Adrenal gland (tissue), 12 donors: ENCODE results near the gene KRT14. TPM values are rescaled to one million over a fixed set of nuclear protein-coding genes. Genes with fewer than 3 reads are reported as not detected.
"Not testable (repeated sequence)": the region's sequence is repeated elsewhere in the genome, so short reads cannot be mapped to it uniquely, and the experiment has no call there.

Source experiments
- DNase-seq, 7 donors: peaks; one replicate each; pipeline ENCODE4 v3.0.0-alpha.2; 2019 to 2020
- H3K27ac ChIP-seq, 5 donors: fragments of 200-600 bp; sonication (generic) in 4 of 5; 1 replicate in 3 of 5; 2 replicates in 2 of 5; pipeline versions ENCODE4 v1.5.1 to v1.8.0; 2016 to 2020; ENCODE audit warnings: mild to moderate bottlenecking in 1 of 5
- H3K27me3 ChIP-seq: fragments of 200-600 bp; 2 replicates; pipeline ENCODE4 v1.8.0; 2021
- H3K36me3 ChIP-seq, 2 donors: fragments of 200-600 bp; replicated peaks in 1 of 2; 1 replicate in 1 of 2; 2 replicates in 1 of 2; pipeline versions ENCODE4 v1.5.1 to v1.8.0; 2018 to 2022
- H3K4me1 ChIP-seq, 2 donors: fragments of 200-600 bp; replicated peaks in 1 of 2; 1 replicate in 1 of 2; 2 replicates in 1 of 2; pipeline versions ENCODE4 v1.5.1 to v1.8.0; 2018 to 2021
- H3K4me3 ChIP-seq, 4 donors: fragments of 200-600 bp; sonication (generic) in 3 of 4; one replicate each; pipeline ENCODE4 v1.5.1; 2016 to 2018
- H3K9me3 ChIP-seq, 3 donors: fragments of 200-600 bp; sonication (generic) in 1 of 3; replicated peaks in 1 of 3; 1 replicate in 2 of 3; 2 replicates in 1 of 3; pipeline versions ENCODE4 v1.5.1 to v1.8.0; 2016 to 2021
- POLR2A ChIP-seq, 2 donors: fragments of 450-650 bp; IDR thresholded peaks; one replicate each; pipeline ENCODE4 v1.6.1; 2017; ENCODE audit warnings: antibody characterized with exemption in 2 of 2, mild to moderate bottlenecking in 2 of 2, moderate library complexity in 1 of 2
- WGBS, 4 donors: extraction: QIAGEN DNeasy Blood & Tissue Kit in 2 of 4; methylation state at CpG; one replicate each; pipeline versions ENCODE4 v1.1.5 to v1.1.7; 2013 to 2017; 5-methylcytosine and 5-hydroxymethylcytosine counted together
- intact Hi-C, 2 donors: fragments of 100-400 bp; cut with DNase I; formaldehyde crosslinking; loops; one replicate each; pipeline versions ENCODE4 v1.14.1 to v1.15.0; 2022 to 2023
- polyA plus RNA-seq, 3 donors: library from polyadenylated mRNA; stranded (reverse); fragments of 200-250 nt in 2 of 3; fragments of 350-450 nt in 1 of 3; fragmentation: Illumina TruSeq in 1 of 3; extraction: RNeasy Lipid Tissue Mini Kit (QIAGEN cat#74804) in 1 of 3; gene quantifications; one replicate each; pipeline ENCODE4 v1.2.3, GENCODE V29; 2013 to 2014
- total RNA-seq, 9 donors: library from RNA; depleted of rRNA in 4 of 9; stranded (reverse); fragments of >200 nt in 4 of 9; fragments of 120-200 nt in 1 of 9; fragmentation: NEBNext Ultra II Directional in 1 of 9; extraction: Animal tissue kit (Norgen Biotek cat#: 25700) in 1 of 9; gene quantifications; one replicate each; pipeline versions ENCODE4 v1.1.0 to v1.2.4, GENCODE V29; 2013 to 2023
- TF ChIP-seq, protein P1 (sequence below), 6 experiments: fragments of 450-650 bp in 4 of 6; fragments of 200-600 bp in 2 of 6; sonication (generic) in 1 of 6; IDR thresholded peaks; 1 replicate in 5 of 6; 2 replicates in 1 of 6; pipeline versions ENCODE4 v1.5.1 to v1.8.0; 2016 to 2021; ENCODE audit warnings: antibody characterized with exemption in 6 of 6, mild to moderate bottlenecking in 2 of 6, moderate library complexity in 1 of 6
- donor health status: healthy with polysubstance abuse.
- donor health status: Bipolar disorder and iron deficiency.
- donor health status: DM: yes; HTN: yes; CAD: no.
- donor health status: DM: no; HTN: no; CAD: no.
- donor health status: DM: no; HTN: no; CAD: no.
- donor health status: DM: yes; HTN: yes; CAD: no.

The KRT14 gene
- total and polyA plus RNA-seq, 12 donors = 0.35 to 1.2 TPM; not detected in 10

DNA sequence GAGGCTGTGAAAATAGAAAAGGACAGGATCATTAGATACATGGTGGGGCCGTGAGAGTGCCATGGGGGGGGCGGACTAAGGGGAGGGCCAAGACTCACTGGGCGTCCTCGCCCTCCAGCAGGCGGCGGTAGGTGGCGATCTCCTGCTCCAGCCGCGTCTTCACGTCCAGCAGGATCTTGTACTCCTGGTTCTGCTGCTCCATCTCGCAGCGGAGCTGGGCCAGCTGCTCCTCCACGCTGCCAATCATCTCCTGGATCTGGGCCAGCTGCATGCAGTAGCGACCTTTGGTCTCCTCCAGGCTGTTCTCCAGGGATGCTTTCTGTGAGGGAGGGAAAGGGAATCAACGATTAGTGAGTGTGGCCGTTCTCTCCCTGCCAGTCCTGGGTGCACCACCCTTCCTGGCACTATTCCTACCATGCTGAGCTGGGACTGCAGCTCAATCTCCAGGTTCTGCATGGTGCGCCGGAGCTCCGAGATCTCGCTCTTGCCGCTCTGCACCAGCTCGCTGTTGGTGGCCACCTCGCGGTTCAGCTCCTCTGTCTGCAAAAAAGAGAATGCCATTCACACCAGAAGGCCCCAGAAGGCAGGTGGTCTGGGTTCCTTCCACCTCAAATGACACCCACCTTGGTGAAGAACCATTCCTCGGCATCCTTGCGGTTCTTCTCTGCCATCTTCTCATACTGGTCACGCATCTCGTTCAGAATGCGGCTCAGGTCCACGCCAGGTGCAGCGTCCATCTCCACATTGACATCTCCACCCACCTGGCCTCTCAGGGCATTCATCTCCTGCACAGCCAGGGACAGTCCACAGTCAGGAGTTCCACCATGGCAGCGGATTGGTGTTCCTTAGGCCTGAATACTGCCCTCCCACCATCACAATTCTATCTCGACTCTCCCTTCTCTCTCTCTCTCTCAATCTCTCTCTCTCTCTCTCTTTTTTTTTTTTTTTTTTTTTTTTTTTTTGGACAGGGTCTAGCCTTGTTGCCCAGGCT, 3.3 kb downstream of the KRT14 start:
- DNase-seq = no peak
- Histone ChIP-seq H3K36me3 (no peaks in the 10 kb centered on the region), H3K4me3 (no peak overlapping the region), H3K27me3 (no peaks in the 10 kb centered on the region), H3K4me1 (no peaks in the 10 kb centered on the region), H3K27ac (no peak overlapping the region), H3K9me3 (no peaks in the 10 kb centered on the region)
- WGBS, 4 donors = 81 to 91% (median 86%) methylated on average over 26 to 33 of the region's 33 CpGs
- TF ChIP-seq, protein P1, sequence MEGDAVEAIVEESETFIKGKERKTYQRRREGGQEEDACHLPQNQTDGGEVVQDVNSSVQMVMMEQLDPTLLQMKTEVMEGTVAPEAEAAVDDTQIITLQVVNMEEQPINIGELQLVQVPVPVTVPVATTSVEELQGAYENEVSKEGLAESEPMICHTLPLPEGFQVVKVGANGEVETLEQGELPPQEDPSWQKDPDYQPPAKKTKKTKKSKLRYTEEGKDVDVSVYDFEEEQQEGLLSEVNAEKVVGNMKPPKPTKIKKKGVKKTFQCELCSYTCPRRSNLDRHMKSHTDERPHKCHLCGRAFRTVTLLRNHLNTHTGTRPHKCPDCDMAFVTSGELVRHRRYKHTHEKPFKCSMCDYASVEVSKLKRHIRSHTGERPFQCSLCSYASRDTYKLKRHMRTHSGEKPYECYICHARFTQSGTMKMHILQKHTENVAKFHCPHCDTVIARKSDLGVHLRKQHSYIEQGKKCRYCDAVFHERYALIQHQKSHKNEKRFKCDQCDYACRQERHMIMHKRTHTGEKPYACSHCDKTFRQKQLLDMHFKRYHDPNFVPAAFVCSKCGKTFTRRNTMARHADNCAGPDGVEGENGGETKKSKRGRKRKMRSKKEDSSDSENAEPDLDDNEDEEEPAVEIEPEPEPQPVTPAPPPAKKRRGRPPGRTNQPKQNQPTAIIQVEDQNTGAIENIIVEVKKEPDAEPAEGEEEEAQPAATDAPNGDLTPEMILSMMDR (IDR thresholded peaks at IDR 0.05) = no peak
- no peak for TF ChIP-seq POLR2A (IDR thresholded peaks at IDR 0.05)
- intact Hi-C loops = no loop called here

- H3K36me3 ChIP-seq, H3K27me3 ChIP-seq, intact Hi-C loops, H3K9me3 ChIP-seq, H3K4me1 ChIP-seq, H3K4me3 ChIP-seq, DNase-seq, H3K27ac ChIP-seq: not testable (repeated sequence)
- 77 to 84% (median 80%) methylated on average over 13 of the region's 13 CpGs for WGBS, 4 donors
These were observed 4.4 kb downstream of the KRT14 start for GRCh38 chr17:41582061-41582968.

- 86 to 92% (median 90%) methylated on average over 3 to 4 of the region's 4 CpGs for WGBS, 4 donors
- intact Hi-C loops = no loop called here
- no peak for TF ChIP-seq POLR2A (IDR thresholded peaks at IDR 0.05)
- TF ChIP-seq, protein P1 (IDR thresholded peaks at IDR 0.05) = no peak
- H3K4me3 ChIP-seq = no peak overlapping the region
- no peak for DNase-seq
- H3K9me3 ChIP-seq = no peaks in the 10 kb centered on the region
- no peaks in the 10 kb centered on the region for H3K27me3 ChIP-seq
- no peaks in the 10 kb centered on the region for H3K4me1 ChIP-seq
- H3K36me3 ChIP-seq = no peaks in the 10 kb centered on the region
- no peak overlapping the region for H3K27ac ChIP-seq
These were observed 5.2 kb downstream of the KRT14 start for GRCh38 chr17:41581366-41582060.

- no peak overlapping the region for H3K4me3 ChIP-seq
- intact Hi-C loops = no loop called here
- H3K4me1 ChIP-seq = no peaks in the 10 kb centered on the region
- no peaks in the 10 kb centered on the region for H3K9me3 ChIP-seq
- DNase-seq = no peak
- 17 to 71% (median 38%) methylated on average over 1 of the region's 1 CpG for WGBS, 4 donors
- H3K27me3 ChIP-seq = no peaks in the 10 kb centered on the region
- TF ChIP-seq POLR2A (IDR thresholded peaks at IDR 0.05) = no peak
- TF ChIP-seq, protein P1 (IDR thresholded peaks at IDR 0.05) = no peak
- no peaks in the 10 kb centered on the region for H3K36me3 ChIP-seq
- no peak overlapping the region for H3K27ac ChIP-seq
These were observed 5.9 kb downstream of the KRT14 start for GRCh38 chr17:41580687-41581365.
